GM12801 (cell line): ENCODE data around the gene MRPL54.

Experiments used
- TF ChIP-seq, protein P1 (sequence below): IDR thresholded peaks from one replicate; pipeline ENCODE4 v1.5.1; 2011; ENCODE audit warnings: control low read depth; ENCODE audit not compliant: insufficient read length; ENCODE audit errors: extremely low read depth

Gene MRPL54

DNA sequence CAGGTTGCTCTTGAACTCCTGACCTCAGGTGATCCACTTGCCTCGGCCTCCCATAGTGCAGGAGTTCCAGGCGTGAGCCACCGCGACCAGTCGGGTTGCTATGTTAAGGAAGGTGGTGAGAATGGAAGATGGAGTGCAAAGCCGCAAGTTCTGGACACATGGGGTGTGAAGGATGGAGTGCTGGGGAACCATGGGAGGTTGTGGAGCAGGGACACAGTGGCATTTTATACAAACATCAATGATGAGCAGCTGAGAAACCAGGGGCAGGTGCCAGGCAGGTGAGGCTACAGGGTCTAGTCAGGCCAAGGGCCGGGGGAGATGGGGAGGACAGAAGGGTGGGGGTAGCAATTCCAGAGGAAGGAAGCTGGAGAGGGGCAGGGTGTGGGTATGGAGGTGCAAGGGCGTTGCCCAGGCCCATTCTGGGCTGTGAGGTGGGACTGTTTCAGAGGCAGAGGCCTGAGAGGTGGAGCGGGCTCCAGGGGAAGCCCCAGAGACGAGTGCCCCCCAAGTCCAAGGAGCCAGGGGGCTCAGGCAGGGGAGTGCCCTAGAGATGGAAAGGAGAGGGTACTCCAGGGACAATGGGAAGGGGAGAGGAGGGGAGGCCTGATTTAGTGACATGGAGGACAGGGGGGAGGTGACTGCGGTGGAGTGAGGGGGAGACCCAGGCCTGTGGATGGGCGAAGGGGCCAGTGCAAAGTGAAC lies 11.5 kb downstream of the MRPL54 start:
- TF ChIP-seq, protein P1, sequence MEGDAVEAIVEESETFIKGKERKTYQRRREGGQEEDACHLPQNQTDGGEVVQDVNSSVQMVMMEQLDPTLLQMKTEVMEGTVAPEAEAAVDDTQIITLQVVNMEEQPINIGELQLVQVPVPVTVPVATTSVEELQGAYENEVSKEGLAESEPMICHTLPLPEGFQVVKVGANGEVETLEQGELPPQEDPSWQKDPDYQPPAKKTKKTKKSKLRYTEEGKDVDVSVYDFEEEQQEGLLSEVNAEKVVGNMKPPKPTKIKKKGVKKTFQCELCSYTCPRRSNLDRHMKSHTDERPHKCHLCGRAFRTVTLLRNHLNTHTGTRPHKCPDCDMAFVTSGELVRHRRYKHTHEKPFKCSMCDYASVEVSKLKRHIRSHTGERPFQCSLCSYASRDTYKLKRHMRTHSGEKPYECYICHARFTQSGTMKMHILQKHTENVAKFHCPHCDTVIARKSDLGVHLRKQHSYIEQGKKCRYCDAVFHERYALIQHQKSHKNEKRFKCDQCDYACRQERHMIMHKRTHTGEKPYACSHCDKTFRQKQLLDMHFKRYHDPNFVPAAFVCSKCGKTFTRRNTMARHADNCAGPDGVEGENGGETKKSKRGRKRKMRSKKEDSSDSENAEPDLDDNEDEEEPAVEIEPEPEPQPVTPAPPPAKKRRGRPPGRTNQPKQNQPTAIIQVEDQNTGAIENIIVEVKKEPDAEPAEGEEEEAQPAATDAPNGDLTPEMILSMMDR: no peak

DNA sequence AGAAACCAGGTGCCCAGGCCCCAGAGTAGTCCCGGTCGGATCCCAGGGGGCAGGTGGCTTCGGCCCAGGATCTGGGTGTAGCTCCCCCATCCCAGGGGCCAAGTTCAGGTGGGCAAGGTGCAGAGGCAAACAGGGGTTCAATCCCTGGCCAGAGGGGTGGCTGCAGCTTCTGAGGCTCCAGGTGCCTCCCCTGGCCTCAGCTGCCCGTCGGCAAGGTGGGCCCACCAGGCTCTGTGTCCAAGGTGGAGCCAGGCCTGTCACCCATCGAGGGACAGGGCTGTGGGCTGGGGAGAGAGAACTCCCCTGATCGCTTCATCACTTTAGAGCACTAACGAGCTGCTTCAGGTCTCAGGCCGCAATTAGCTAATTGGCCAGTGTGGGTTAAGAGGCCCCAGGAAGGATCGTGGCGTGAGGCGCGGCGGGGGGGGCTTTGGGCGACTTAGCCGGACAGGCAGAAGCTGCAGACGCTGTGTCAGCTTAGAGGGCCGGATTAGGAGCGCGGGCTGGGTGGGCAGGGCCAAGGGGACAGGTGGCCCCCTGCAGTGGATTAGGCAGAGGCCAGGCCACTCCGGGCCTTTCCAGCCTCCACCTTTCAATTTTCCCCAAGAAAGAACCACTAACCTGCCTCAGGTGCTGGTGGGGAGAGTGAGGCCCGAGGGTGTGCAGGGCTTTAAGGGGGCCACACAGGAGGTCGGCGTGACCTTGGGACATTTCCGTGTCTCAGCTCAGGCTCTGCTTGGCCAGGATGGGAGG lies 12.3 kb downstream of the MRPL54 start:
- TF ChIP-seq, protein P1: no peak

DNA sequence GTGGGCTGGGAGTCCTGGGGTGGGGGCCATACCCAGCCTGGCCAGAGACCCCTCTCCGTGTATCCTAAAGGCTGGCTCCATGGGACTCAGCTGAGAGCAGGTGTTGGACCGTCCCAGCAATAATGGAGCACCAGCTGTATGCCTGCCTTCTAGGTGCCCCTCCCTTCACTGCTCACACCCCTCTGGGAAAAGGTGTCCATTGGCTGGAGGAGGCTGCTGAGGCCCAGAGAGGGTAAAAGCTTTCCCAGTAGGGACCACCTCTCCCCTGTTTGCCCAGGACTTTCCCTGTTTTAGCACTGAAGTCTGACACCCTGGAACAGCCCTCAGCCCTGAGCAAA lies 12.9 kb downstream of the MRPL54 start:
- TF ChIP-seq, protein P1: no peak

DNA sequence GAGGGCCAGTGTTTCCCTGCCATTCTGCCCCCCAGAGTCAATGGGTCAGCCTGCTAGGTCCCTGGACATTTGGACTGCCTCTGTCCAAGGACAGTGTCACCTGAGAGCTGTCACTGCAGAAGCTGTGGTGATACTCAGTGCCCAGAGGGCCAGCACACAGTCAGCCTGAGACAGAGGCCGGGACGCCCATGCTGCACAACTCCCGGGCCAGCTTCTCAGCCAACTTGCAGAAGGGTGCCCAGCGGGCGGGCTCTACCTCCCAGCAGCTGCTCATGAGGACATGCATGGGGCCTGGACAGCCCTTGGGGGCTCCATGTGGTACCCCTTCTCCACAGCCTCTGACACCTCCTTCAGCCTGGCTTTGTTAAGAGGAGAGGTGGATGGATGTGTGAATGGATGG lies 13.3 kb downstream of the MRPL54 start:
- TF ChIP-seq, protein P1: no peak

DNA sequence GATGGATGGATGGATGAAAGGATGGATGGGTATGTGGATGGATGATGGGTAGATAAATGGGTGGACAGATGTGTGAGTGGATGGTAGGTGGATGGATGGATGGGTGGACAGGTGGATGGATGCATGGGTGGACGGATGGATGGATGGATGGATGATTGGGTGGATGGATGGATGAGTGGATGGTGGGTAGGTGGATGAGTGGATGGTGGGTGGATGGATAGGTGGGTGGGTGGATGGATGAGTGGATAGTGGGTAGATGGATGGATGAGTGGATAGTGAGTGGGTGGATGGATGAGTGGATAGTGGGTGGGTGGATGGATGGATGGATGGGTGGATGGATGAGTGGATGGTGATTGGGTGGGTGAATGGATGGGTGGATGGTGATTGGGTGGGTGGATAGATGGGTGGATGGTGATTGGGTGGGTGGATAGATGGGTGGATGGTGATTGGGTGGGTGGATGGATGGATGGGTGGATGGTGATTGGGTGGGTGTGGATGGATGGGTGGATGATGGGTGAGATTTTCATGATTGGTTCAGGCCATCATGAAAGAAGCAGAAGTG lies 14.1 kb downstream of the MRPL54 start:
- TF ChIP-seq, protein P1: no peak

DNA sequence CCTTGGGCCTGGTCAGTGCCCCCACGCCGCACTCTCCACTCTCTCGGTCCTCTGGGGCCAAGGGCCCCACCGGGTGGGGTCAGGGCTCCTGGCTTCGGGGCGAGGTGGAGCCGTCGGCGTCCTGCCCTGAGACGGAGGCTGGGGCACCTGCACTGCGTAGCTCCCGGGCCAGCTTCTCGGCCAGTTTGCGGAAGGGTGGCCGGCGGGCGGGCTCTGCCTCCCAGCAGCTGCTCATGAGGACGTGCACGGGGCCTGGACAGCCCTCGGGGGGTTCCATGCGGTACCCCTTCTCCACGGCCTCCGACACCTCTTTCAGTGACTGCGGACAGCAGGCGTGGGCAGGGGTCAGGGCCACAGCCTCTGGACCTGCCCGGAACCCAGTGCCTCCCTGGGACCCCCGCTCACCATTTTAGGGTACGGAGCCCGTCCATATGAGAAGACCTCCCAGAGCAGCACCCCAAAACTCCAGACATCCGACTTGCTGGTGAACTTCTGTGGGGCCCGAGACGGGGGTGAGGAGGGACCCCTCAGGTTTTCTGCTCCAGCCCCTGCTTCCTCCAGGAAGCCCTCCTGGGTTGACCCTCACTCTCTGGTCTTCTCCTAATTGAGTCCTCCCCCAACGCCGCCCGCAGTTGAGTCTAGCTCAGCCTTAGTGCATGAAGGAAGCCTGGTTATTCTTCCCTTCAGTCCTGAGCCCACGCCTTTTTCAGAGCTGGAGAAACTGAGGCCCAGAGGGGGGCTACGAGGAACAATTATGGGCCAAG lies 15.8 kb downstream of the MRPL54 start:
- TF ChIP-seq, protein P1: no peak
